HG03097 (cell line): ENCODE measurements around the gene NCOA5.
"Not testable (repeated sequence)": the region's sequence is repeated elsewhere in the genome, so short reads cannot be mapped to it uniquely, and the experiment has no call there.

Experiments used
- ATAC-seq: cut with Tn5 transposase; IDR thresholded peaks from one replicate; pipeline ENCODE4 v1.9.1; 2021; ENCODE audit not compliant: unreplicated experiment, low FRiP score

The NCOA5 gene

DNA sequence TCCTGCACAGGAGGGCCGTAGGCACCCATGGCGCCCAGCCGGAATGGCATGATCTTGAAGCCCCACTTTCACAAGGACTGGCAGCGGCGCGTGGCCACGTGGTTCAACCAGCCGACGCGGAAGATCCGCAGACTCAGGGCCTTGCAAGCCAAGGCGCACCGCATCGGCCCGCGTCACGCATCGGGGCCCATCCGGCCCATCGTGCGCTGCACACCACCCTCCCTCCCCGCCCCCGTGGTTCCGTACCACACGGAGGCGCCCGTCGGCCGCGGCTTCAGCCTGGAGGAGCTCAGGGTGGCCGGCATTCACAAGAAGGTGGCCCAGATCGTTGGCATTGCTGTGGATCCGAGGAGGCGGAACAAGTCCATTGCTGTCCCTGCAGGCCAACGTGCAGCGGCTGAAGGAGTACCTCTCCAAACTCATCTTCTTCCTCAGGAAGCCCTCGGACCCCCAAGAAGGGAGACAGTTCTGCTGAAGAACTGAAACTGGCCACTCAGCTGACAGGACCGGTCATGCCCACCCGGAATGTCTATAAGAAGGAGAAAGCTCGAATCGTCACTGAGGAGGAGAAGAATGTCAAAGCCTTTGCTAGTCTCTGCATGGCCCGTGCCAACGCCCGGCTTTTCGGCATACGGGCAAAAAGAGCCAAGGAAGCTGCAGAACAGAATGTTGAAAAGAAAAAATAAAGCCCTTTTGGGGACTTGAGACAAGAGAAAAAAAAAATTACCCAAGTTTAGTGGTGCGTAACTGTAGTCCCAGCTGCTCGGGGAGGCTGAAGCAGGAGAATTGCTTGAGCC, 9.9 kb upstream of the NCOA5 start:
- ATAC-seq, result no peak

DNA sequence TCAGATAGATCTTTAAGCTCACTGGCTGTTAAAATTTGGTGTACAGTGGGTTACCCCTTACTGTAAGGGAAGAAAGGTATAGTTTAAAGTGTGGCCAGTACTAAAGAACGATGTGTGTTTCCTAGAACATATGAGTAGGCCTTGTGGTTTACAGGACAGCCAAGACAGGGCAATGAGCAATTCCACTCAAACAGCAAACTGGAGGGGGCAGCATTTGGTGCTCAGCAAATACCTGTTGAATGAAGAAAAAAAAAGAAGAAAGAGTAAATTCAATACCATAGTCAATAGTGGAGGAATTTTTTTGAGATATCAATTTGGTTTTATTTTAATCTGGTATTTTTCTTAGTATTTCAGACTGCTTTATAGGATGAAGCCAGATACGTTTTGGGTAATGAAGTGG, 3.8 kb upstream of the NCOA5 start:
- no peak for ATAC-seq

DNA sequence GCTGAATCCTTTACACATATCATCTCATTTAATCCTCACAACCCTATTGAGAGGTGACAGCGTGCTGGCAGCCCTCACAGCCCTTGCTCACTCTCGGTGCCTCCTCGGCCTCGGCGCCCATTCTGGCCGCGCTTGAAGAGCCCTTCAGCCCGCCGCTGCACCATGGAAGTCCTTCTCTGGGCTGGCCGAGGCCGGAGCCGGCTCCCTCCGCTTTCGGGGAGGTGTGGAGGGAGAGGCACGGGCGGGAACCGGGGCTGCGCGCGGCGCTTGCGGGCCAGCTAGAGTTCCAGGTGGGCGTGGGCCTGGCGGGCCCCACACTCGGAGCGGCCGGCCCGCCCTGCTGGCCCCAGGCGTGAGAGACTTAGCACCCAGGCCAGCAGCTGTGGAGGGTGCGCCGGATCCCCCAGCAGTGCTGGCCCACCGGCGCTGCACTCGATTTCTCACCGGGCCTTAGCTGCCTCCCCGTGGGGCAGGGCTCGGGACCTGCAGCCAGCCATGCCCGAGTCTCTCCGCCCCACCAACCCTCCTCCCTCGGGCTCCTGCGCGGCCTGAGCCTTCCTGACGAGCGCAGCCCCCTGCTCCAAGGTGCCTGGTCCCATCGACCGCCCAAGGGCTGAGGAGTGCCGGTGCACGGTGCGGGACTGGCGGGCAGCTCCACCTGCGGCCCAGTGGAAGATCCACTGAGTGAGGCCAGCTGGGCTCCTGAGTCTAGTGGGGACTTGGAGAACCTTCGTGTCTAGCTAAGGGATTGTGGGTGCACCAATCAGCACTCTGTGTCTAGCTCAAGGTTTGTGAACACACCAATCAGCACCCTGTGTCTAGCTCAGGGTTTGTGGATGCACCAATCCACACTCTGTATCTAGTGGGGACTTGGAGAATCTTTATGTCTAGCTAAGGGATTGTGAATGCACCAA, 2.1 kb upstream of the NCOA5 start:
- not testable (repeated sequence) for ATAC-seq

DNA sequence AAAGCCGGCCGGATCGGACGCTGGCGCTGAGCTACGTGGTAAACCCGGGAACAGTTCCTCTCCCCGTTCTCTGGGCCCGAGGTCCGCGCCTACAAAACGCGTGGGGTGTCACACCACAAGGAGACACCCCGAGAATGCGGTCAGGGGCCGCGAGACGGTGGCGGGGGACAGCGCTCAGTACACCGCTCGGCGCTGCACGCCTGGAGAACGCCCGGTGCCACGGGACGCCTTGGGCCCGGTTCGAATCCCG, 670 bp downstream of the NCOA5 start:
- ATAC-seq, result peak; percentile 27

DNA sequence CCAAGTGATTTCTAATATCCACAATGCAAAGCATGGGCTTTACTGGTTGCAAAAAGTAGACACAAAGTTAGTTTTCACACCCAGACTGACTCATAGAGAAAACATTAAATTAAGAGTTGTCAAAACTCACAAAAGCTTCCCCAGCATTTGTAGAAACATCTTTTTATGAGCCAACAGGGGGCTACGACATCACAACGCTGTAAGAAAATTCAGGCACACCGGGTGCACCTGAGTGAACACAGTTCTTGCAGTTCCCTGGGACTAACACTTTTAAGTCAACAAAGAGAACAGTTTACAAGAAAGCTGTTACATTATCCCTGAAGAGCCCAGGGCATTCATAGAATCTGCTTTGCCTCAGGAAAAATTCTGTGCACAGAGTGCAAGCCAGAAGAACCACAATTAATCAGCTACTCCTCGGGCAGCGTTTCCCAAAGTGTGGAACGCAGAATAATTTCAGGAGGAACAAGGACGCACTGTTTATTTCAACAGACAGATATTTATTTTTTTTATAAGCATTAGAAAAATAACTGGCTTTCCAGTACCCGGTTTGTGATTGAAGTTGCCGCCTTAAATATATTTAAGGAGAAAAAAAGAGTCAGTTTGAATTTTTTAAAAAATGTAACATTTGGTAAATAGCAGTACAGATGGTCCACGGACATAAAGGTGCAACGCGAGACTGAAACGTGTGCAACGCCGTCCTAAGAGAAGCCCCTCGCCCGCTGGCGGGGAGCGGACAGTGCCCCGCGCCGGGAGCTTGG, 1.2 kb downstream of the NCOA5 start:
- ATAC-seq, result no peak

DNA sequence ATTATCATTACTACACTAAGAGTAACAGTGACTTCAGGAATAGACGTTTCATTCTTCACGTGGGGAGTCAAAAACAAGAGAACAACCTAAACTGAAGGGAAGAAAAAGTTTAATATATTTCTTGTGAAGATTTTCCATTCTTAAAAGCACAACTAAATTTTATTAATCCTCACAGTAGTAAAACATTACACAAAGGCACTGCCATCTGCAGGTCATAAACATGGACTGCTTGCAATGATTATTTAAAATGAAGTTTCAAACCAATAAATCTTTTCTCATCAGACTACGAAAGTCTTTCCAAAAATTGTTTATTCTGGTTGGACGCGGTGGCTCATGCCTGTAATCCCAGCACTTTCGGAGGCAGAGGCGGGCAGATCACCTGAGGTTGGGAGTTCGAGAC, 2.6 kb downstream of the NCOA5 start:
- ATAC-seq, result no peak

DNA sequence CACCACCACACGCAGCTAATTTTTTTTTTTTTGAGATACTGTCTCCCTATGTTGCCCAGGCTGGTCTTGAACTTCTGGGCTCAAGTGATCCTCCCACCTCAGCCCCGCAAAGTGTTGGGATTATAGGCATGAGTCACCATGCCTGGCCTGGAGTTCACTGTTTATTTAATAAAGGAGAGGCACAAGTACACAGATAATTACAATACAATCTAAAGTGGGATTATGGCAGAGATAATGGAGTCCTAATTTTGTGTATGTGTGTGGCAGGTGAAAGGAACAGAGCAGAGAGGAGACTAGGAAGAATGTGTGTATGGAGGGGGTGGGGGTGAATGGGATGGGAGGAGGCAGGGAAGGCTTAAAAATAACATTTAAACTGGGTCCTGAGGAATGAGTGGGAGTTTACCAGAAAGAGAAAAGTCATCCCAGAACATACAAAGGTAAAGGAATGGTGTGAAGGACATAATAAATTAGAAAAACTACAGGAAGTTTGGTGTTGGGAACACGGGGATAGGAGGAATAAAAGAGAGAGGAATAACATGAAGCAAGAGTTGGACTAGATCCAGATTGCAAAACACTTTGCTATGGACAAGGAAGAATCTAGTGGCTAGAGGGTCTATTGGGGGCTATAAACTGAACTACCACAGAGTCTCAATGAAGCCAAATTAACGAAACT, 4.4 kb downstream of the NCOA5 start:
- ATAC-seq, result no peak

DNA sequence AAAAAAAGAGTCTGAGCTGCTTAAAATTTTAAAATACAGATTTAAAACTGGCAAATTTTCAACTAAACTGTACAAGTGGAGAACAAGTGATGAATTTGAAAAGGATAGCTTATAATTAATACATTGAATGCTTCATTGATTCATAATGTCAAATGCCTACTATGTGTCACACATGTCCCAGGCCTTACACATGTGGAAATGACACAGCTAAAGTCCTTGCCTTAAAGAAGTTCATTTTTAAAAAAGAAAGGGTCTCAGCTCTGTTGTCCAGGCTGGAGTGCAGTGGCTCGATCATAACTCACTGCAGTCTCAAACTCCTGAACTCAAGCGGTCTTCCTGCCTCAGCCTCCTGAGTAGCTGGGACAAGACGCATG, 5.0 kb downstream of the NCOA5 start:
- ATAC-seq, result no peak

DNA sequence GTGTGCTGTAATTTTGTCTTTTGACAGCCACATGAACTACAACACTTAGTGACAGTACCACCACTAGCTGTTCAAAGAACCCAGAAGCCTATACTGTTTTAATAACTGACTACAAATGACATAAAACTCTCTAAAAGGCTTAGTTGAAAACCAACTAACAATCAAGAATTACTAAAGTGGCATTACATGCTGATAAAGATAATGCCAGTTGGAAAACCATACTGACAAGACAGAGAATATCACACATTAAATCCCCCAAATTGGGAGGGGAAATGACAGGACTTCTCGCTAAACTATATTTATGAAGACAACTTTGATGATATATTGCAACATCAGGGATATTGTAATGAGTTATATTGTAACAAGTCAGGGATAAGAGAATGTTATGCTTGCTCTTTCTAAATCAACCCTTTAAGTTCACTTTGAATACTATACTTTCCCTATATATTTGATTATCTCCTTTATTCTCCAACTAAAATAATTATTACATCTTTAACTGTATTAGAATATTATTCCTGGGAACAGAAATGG, 6.2 kb downstream of the NCOA5 start:
- ATAC-seq, result no peak

DNA sequence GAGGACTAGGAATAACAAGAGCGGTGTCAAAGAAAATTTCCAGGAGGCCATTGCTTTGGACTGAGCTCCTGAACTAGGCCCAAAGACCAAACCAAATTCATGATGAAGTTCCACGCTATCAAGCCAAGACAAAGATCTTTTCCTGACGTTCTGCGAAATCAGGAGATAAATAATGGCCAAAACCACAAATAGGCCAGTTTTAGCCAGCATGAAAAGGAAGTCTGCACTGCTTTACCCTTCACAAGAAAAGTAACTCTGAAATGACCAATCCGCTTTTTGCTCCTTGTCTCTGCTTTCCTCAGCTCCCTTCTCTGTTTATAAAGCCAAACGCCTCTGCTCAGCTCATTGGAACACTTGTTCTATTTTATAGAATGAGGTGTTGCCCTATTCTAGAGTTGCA, 6.7 kb downstream of the NCOA5 start:
- ATAC-seq, result no peak

DNA sequence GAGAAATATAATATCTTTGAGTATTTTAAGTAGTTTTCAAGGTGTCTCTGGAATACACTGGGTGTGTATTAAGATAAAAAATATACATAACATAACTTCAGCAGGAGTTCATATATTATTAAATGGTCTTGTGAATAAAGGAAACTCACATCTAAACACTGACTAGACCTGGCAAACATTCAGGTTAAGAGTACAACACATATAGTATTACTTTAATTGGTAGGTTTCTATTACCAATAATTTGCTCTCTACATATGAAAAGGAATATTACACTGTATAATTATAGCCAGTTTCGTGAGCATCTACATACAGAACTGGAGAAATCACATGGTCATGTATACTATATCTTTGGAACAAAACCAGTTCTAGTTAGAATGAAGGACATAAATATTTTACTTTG, 8.7 kb downstream of the NCOA5 start:
- ATAC-seq, result no peak

DNA sequence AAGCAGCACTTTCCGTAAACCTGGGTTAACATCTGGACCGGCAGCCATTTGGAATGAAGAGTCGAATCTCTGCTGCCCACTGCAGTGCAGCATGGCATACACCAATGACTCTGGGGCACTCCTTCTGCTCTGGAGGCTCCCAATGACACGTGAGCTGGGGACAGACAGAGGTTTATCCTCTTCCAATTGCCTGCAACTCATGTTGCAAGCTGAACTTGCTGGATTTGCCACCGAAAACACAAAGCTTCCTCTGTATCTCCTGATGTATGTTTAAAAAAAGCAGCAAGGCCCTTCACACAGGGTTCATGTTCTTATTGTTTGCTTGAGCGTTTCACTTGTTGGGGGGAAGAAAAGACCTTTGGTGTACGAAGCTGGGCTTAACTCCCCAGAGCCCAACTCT, 10.8 kb downstream of the NCOA5 start:
- no peak for ATAC-seq

DNA sequence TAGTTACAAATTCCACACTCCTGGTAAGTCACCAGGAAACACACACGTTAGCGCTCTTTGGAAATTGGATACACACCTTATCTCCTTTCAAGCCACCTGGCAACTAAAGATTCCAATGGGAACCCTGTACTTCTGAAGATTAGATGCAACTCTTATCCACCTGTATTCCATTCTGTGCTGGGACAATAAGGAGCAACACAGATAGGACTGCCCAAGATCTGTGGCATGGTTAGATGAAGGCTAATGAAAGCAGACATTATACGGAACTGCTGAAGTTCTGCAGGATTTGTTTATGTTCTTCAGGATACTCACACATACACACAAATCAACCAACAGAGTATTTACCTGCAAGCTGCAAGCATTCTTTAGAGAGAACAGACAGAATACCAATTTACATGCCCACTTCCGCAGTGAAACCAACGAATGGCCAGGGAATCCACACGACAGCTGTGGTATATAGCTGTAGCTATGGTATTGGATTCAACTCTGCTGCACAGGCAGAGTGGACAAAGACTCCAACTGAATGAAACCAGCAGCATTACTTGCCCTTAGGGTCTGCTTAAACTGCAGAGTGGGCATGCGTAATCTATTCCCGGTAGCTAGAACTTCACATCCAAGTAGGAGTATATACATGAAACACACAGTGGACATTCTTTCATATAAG, 12.0 kb downstream of the NCOA5 start:
- ATAC-seq, result no peak

DNA sequence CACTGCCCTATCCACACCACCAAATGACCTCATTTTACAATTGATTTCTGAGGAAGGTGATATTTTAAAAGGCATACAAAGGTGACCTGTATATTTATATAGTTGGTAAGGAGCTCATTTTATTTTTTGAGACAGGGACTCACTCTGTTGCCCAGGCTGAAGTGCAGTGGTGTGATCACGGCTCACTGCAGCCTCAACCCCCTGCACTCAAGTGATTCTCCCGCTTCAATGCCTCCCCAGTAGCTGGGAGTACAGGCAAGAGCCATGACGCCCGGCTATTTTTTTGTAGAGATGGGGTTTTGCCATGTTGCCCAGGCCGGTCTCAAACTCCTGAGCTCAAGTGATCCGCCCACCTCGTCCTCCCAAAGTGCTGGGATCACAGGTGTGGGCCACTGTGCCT, 13.0 kb downstream of the NCOA5 start:
- no peak for ATAC-seq

DNA sequence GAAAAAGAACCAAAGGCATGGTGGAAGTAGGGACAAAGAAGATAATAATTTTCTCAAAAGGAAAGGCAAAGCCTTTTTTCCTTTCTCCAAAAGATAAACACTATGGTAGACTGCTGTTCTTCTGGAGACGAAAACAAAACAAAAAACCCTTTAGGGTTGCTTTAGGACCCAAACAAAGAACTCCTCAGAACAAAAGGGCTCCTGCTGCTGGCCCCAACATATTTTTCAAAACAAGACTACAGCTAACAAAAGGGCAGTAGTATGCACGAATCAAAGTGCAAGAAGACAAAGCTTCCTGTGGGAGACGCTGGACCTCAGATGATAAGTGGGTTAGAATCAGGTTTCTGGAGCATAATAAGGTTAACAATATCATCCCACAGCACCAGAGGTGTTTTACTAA, 15.8 kb downstream of the NCOA5 start:
- ATAC-seq, result no peak

DNA sequence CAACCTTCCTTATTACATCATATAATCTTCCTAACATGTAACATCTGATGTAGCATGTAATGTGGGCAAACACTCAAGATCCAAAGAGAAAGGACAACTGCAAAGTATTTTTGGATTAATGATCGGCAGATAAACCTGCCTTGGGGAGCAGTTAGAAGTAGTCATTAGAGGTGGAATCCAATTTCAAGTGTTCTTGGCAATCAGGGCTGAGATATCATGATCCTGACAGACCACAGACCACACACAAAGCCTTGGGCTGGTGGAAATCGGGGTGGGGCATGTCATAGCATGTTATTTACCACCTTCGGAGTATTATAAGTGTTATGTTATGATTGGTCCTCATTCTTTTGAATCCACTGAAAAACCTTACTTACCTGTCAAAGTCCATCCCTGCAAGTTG, 16.3 kb downstream of the NCOA5 start:
- no peak for ATAC-seq

DNA sequence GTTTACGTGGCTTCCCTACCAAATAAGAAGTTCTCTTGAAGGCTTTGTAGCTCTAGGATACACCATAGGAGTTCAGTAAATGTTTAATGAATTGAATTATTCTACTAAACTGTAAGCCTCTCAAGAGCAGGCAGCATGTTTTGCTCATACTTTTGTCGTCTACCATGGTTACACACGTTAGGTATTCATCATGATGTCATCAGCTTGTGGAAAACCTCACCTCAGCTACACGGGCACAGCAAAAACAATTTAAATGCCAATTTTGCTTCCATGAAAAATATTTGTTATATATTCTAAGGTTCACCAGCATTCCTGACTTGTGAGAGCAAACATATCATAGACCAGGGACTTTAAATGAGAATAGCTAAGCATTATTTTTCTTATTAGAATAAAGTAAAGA, 16.7 kb downstream of the NCOA5 start:
- no peak for ATAC-seq

DNA sequence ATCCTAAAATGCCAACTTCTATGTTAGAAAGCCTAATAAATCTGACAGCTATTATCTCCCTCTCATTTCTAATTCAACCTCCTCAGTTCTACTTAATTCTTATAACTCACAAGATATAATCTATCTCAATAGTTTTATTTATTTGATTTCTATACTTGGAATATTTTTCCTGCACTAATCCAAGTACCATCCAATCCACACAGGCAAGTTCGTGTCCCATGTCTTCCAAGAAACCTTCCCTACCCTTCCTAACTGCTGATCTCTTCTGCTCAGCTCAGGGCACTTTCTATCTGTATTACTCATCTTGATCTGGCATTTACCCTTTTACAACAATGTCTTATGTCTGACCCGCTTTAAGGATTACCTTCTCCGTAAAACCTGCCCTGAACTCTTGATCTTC, 18.2 kb downstream of the NCOA5 start:
- ATAC-seq, result no peak

DNA sequence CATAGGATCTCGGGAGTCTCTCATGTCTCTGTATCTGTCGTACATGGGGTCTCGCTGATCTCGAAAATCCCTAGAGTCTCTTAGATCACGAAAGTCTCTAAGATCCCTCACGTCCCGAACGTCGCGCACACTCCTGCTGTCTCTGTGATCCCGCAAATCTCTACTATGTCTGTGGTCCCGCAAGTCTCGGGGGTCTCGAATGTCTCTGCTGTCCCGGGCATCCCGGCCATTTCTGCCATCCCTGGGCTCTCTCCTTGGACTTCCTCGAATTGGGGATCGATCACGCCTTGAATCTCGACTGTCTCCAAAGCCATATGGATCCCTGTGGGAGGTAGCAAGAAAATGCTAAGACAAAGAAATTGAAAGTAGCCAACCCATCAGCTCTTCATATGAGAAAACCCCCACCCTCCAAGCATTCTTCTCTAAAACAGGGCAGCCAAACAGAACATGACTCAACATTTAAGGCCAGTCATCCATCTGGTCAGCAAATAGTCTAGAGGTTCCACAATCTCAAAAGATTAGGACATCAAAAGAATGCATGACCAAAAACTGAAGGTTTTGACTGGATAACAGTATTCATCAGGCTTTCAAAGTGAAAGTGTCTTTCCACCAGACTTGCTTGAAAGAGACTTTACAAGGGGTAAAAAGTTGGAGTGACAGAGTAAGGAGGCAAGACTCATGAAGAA, 19.4 kb downstream of the NCOA5 start:
- no peak for ATAC-seq

DNA sequence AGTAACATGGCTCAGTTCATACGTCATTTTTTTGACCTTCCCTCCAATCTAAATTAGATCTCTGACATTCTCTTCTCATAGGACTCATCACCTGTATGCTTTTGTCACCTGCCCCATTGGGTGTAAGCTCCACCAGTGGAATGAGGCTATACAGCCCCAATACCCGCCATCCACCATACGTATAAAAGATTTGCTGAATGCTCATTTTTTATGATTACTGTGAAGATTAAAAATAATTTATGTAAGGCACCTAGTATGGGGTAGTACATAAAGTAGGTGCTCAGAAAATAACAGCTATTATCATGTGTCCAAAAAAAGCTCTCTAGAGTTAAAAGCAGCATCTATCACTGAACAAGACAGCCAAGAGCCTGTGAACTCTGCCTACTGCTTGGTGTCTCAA, 24.1 kb downstream of the NCOA5 start:
- ATAC-seq, result no peak
